Measurements from ENCODE around the gene CARD9.
"Not testable (repeated sequence)": the region's sequence is repeated elsewhere in the genome, so short reads cannot be mapped to it uniquely, and the experiment has no call there.

Gene CARD9

GRCh38 chr9:136361754-136362449 lies 11.6 kb downstream of the CARD9 start:
- no peak for DNase-seq

GRCh38 chr9:136361047-136361753 lies 12.3 kb downstream of the CARD9 start:
- no peak for DNase-seq

- no peak for DNase-seq
Observed at GRCh38 chr9:136359774-136360718, 13.4 kb downstream of the CARD9 start.

- DNase-seq: no peak
Observed at GRCh38 chr9:136358888-136359287, 14.6 kb downstream of the CARD9 start.

GRCh38 chr9:136358016-136358415 lies 15.5 kb downstream of the CARD9 start:
- DNase-seq: no peak

GRCh38 chr9:136357202-136357725 lies 16.2 kb downstream of the CARD9 start:
- no peak for DNase-seq

GRCh38 chr9:136355616-136356557 lies 17.6 kb downstream of the CARD9 start:
- DNase-seq: no peak

- no peak for DNase-seq
Observed at GRCh38 chr9:136354592-136355085, 18.8 kb downstream of the CARD9 start.

GRCh38 chr9:136353757-136354488 lies 19.5 kb downstream of the CARD9 start:
- no peak for DNase-seq

- DNase-seq: no peak
Observed at GRCh38 chr9:136353088-136353487, 20.4 kb downstream of the CARD9 start.

GRCh38 chr9:136352682-136353081 lies 20.8 kb downstream of the CARD9 start:
- no peak for DNase-seq

- not testable (repeated sequence) for DNase-seq
Observed at GRCh38 chr9:136351868-136352267, 21.6 kb downstream of the CARD9 start.

- no peak for DNase-seq
Observed at GRCh38 chr9:136351252-136351800, 22.1 kb downstream of the CARD9 start.

- DNase-seq: no peak
Observed at GRCh38 chr9:136349546-136349945, 23.9 kb downstream of the CARD9 start.

- DNase-seq: no peak
Observed at GRCh38 chr9:136348691-136349090, 24.8 kb downstream of the CARD9 start.

- no peak for DNase-seq
Observed at GRCh38 chr9:136347472-136348256, 25.8 kb downstream of the CARD9 start.

- DNase-seq: no peak
Observed at GRCh38 chr9:136346927-136347465, 26.5 kb downstream of the CARD9 start.

- no peak for DNase-seq
Observed at GRCh38 chr9:136346157-136346481, 27.4 kb downstream of the CARD9 start.

GRCh38 chr9:136345281-136346156 lies 27.9 kb downstream of the CARD9 start:
- no peak for DNase-seq

Measured in activated naive CD4-positive, alpha-beta T cell (primary cell).